SW 1271 (cell line): ENCODE measurements around the gene UBE2E1.

ENCODE experiments used
- DNase-seq, 2 experiments: peaks; one replicate each; lab custom pipeline; 2025; lab: John Stamatoyannopoulos, UW

UBE2E1 gene

DNA sequence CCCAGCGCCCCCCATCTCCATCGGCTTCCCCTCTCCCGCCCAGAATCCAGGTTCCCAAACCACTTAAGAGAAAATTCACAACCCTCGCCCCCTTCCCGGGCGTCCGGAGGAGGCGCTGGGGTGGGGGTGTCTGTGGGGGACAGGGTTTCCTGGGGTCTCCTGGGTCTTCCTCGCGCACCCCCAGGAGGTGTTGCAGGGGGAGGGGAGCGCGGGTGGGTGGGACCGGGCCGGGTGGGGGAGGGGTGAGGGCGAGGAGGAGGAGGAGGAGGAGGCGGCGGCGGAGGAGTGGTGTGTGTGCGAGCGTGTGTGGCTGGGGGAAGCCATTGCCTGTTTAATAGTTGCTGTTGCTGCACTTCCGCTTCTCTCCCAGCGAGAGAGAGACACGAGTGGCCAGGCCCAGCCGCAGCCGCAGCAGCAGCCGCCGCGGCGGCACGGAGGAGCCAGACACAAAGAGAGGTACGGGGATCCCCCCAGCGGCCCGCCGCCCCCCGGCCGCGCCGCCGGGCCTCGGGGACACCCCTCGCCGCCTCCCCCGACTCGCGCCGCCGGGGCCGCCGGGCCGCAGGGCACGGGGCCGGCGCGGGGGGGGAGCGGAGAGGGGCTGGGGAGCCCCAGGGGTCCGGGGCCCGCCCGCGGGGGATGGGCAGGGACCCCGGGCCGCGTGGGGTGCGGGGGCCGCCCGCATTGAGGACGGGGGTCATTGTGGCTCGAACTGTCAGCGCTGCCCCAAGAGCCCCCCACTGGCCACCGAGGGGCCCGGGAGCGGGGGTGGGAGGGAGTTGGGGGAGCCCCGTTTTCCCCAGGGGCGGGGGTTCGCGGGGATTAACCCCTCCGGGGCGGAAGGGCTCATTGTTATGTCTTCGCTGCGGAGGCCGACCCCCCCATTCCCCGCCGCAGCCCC is at the start of gene UBE2E1:
UBE2E1 (plus strand) TSS at position 323 of the 901 bp plus-strand sequence. CDS start 1,315 bp downstream, outside the sequence.
- DNase-seq, result peak in 1 of 2 experiments; percentile 60

DNA sequence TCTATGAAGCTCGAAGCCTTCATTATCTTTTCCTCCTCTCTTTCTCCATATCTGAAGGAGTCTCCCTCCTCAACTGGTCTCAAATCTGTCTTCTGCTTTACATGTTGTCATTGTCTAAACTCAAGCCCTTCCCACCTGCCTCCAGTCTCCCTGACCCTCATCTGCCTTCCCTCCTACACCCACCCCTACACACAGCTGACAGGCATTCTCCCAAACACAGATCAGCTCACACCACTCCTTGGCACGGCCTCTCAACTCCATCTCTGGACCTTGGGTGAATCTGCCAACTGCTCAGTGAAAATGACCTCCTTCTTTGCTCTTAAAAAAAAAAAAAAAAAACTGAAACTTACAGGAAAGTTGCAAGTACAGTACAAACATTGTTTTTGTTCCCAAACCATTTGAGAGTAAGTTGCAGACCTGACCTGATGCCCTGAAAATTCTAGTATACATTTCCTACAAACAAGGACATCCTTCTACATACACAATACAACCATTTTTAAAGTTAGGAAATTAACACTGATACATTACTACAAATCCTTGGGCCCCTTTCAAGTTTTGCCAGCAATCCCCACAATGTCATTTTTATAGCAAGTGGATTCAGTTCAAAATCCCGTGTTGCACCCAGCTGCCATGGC is 49.4 kb upstream of the UBE2E1 start:
- DNase-seq, result no peak

DNA sequence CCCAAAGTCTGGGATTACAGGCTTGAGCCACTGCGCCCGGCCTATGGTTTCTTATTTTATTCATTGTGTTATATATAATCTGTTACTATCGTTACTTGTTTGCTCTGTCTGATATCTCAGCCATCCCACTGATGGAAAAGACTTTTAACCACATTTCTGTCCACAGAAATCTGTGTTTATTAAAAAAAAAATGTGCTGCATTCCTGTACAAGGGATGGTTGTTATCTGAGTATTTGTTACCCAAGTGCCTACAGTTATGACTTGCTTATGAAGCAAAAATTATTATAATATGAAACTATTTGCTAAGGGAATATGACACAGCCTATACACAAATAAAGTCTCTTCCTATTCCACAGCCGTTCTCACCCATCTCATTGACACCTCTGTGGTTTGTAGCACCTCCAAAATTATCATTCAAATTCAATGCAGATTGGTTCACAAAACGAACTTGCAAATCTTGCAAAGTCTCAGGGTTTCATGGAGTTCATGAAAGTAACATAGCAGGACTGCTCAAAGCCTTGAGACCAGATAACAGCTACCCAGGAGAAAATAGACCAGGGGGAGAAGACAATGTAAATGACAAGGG is 47.4 kb upstream of the UBE2E1 start:
- no peak for DNase-seq

GRCh38 chr3:23760325-23760724 is 45.4 kb upstream of the UBE2E1 start:
- DNase-seq, result no peak

DNA sequence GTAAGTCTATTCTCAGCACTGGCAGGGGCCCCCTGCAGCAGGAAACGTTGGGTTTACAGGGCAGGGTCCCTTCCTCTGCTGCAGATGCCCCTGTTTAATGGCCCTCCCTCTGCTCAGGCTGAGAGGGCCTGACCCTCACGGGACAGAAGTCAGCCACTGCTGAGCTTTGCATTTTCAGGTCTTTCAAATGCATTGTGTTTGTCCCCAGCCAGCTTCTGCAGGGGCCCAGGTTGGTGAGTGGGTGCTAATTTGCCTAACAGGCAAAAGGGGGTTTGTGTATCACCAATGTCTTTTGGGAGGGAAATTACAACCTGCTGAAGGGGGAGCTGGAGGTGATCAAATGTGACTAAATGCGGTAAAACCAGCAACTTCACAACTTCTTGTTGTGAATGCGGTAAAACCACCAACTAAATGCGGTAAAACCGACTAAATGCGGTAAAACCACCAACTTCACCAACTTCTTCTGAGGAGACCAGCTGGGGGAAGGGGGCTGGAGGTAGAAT is 44.8 kb upstream of the UBE2E1 start:
- no peak for DNase-seq

GRCh38 chr3:23761440-23761896 is 44.3 kb upstream of the UBE2E1 start:
- DNase-seq, result peak in 1 of 2 experiments; percentile 35

GRCh38 chr3:23762214-23762613 is 43.5 kb upstream of the UBE2E1 start:
- DNase-seq, result no peak

DNA sequence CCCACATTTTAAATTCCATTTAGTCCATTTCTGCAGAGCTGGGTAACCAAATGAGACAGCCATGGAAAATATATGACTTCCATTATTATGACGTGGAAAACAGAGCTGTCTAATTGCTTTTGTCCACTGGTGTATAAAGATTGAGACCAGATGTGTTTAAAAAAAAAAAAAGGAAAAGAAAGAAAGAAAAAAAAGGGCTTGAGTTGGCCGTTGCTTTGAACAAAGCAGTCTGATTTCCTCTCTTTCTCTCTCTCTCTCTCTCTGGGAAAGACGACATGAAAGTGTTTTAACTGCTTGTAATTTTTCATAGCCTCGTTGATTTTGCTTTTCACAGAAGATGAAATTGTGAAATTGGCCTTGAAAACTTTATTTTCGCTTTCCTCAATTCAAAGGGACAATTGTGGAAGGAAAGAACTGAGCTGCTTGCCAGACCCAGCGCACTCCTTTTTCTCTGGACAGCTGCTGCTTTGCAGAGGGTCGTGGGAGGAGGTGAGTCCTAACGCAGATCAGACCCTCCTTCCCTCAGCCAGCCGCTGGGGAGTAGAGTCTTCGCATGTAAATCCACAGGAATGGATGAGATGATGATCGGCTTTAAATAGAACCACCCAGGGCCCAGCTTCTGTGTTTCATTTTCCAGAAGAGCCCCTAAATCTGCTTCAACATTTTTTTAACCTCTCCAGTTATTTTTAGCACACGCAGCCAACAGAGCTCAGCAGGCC is 42.8 kb upstream of the UBE2E1 start:
- DNase-seq, result no peak

DNA sequence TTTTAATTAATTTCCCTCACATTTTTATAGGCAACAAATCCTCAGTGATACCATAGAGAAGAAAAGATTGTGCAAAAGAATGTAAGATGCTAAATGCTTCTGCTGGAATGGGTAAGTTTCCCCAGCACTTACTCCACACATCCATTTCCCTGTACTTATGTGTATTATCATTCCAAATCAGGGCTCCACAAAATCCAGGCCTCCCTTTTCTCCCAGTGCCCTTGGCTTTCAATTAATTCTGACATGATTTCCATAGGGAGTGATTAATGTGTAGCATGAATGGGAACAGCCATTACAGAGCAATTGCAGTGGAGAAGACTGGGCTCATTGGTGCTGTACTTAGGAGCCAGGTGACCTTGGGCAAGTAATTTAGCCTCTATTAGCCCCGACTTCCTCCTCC is 41.3 kb upstream of the UBE2E1 start:
- no peak for DNase-seq

DNA sequence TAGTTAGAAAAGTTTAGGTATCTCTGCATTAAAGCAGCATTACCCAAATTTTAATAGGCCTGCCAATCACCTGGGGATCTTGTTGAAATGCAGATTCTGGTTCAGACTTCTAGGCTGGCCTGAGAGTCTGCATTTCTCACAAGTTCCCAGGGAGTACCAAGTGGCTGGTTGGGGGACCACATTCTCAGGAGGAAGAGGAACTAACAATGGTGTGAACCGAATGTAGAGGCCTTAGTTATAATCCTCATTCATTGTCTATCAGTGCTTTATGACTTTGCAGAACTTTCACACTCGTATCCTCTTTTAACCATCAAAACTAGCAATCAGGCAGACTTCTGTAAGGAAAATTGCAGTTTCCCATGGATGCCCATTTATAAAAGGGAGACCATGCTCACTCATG is 38.2 kb upstream of the UBE2E1 start:
- no peak for DNase-seq

- no peak for DNase-seq
Measured at GRCh38 chr3:23775254-23775909, 30.4 kb upstream of the UBE2E1 start.

- no peak for DNase-seq
Measured at GRCh38 chr3:23776352-23776891, 29.3 kb upstream of the UBE2E1 start.

DNA sequence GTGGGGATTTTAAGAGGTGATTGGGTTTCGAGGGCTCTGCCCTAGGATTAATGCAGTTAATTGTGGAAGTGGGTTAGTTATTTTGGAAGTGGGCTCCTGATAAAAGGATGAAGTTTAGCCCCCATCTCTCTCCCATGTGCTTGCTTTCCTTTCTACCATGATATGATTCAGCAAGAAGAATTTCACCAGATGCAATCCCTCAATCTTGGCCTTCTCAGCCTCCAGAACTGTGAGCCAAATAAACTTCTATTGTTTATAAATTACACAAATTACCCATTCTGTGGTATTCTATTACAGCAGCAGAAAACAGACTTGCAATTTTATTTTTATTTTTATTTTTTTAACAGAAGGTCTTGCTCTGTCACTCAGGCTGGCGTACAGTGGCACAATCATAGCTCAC is 27.3 kb upstream of the UBE2E1 start:
- no peak for DNase-seq

- DNase-seq, result no peak
Measured at GRCh38 chr3:23779841-23780240, 25.9 kb upstream of the UBE2E1 start.

GRCh38 chr3:23781051-23781450 is 24.7 kb upstream of the UBE2E1 start:
- DNase-seq, result no peak

DNA sequence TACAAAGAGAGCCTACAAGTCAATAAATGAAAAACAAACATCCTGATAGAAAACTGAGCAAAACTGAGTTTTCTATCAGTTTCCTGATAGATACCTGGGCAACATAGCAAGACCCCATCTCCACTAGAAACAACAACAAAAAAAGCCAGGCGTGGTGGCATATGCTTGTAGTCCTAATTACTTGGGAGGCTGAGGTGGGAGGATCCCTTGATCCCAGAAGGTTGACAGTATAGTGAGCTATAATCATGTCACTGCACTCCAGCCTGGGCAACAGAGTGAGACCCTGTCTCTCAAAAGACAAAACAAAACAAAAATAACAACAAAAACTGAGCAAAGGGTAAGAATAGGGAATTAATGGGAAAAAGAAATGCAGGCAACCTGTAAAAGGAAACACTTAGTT is 23.9 kb upstream of the UBE2E1 start:
- DNase-seq, result no peak

DNA sequence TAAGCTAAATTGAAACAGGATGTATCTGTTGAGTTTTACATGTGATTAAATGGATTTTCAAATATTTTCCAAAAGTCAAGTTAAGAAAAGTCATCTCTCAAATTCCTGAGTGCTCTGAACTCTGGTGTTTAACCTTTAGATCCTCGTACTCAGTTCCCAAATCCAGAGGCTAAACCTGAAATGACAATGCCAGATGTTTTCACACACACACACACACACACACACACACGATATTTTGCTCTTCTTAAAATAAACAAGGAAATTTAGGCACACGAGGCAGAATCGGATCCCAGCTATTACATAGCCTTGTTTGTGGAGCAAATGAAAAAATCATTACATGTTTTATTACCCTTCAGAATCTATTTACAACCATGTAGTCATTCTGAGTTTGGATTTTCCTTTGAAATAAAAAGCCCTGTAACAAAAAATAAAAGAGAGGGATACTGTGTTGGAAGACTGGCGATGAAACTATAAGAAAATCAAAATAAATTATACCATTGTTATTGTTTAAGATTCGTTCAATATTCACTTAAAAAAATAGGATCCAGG is 20.6 kb upstream of the UBE2E1 start:
- no peak for DNase-seq

DNA sequence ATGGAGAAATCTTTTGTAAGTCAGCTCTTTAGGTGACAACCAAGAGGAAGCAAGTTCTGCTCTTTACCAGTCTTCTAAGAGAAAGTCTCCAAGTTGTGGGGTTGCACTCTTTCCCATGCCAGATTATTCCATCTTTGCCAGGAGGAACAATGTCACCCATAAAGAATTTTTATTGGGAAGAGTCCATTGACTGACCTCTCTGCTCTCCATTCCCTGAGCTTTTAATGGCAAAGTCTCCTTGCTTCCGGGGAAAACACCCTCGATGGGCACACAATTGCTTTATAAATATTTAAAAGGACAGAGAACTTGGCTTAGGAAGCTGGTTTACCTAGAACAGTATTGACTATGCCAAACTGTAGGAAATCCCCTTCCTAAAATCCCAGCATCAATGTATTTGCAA is 19.9 kb upstream of the UBE2E1 start:
- no peak for DNase-seq

- no peak for DNase-seq
Measured at GRCh38 chr3:23791678-23792077, 14.1 kb upstream of the UBE2E1 start.

DNA sequence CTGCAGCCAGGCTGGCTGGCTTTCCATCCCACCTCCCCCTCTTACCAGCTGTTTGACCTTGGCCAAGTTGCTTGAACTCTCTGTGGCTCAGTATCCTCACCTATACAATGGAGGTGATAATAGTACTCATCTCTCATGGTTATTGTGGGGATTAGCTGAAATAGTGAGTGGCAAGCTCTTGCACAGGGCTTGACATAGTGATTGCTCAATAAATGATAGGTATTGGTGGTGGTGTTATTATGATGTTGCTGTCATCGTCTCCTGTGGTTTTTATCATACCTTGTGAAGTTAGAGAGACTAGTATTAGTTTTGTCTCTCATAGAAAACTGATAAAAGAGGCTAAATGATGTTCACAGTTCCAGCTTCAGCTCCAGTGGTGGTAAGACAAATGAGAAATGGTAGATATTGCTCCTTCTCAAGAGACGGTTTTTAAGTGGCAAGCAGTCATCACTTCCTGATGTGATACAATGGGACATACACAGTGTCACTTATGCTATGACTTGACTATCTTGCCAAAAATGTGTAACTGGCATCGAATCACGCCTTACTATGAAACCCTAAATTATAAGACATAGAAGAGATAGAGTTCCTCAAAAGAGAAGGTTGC is 12.1 kb upstream of the UBE2E1 start:
- no peak for DNase-seq
